GM12878 (cell line): ENCODE data around the gene CREB3L1. TPM values are rescaled to one million over a fixed set of nuclear protein-coding genes. Genes with fewer than 3 reads are reported as not detected.

ENCODE experiments used
- ATAC-seq: fragments of 200-7000 bp; cut with Tn5 transposase; 3 replicates; pipeline ENCODE4 v1.9.1; 2020; ENCODE audit warnings: mild to moderate bottlenecking, moderate library complexity
- BruUV-seq: library from RNA; stranded (reverse); fragments of 400-500 nt; replicated peaks from 2 replicates; lab custom pipeline; 2021; lab: Mats Ljungman, UMichigan
- CTCF ChIA-PET: fragments of 300-600 bp; sonication (Branson Sonifier 250); formaldehyde crosslinking; extraction: SDS; loops from one replicate; lab custom pipeline; 2021; ENCODE audit warnings: inconsistent platforms; lab: Yijun Ruan, JAX
- POLR2A ChIA-PET: fragments of 350-600 bp; formaldehyde crosslinking; extraction: SDS; loops from one replicate; lab custom pipeline; 2021; ENCODE audit warnings: inconsistent platforms; lab: Charles Lee
- RAD21 ChIA-PET: fragments of 300-600 bp; sonication (Branson Sonifier 250); formaldehyde crosslinking; loops from one replicate; lab custom pipeline; 2023; ENCODE audit warnings: antibody characterized with exemption; ENCODE audit not compliant: unreplicated experiment; lab: Charles Lee
- SMC1A ChIA-PET: fragments of 300-600 bp; sonication (Branson Sonifier 250); formaldehyde crosslinking; loops from one replicate; lab custom pipeline; 2023; ENCODE audit not compliant: unreplicated experiment, uncharacterized antibody; lab: Charles Lee
- DNase-seq: peaks from one replicate; pipeline ENCODE4 v3.0.0-alpha.2; 2011; ENCODE audit warnings: low read depth, low spot score
- FAIRE-seq: peaks from 3 replicates; lab custom pipeline; 2011; peaks lifted over from hg19 to GRCh38; lab: Jason Lieb, UNC
- H2AFZ ChIP-seq: 2 replicates; pipeline ENCODE4 v1.6.0; 2011; ENCODE audit warnings: low read depth, low read length, control low read depth; ENCODE audit not compliant: control insufficient read depth
- H3K27ac ChIP-seq: 2 replicates; pipeline ENCODE4 v1.5.1; 2011; ENCODE audit warnings: control low read depth; ENCODE audit not compliant: control insufficient read depth, insufficient read depth
- H3K27me3 ChIP-seq, 2 experiments: replicated peaks in 1 of 2; 2 replicates each; pipeline versions ENCODE4 v1.6.0 to v1.6.1; 2011; ENCODE audit warnings: low read length in 1 of 2; ENCODE audit not compliant: control insufficient read depth in 2 of 2, insufficient read depth in 2 of 2
- H3K36me3 ChIP-seq, 2 experiments: 2 replicates each; pipeline ENCODE4 v1.5.1; 2011; ENCODE audit warnings: low read length in 1 of 2; ENCODE audit not compliant: control insufficient read depth in 2 of 2, insufficient read depth in 2 of 2
- H3K4me1 ChIP-seq: 2 replicates; pipeline ENCODE4 v1.6.1; 2011; ENCODE audit warnings: mild to moderate bottlenecking, low read length, moderate library complexity, mixed read lengths; ENCODE audit not compliant: control insufficient read depth, insufficient read depth
- H3K4me2 ChIP-seq: 2 replicates; pipeline ENCODE4 v1.6.0; 2011; ENCODE audit warnings: control low read depth; ENCODE audit not compliant: control insufficient read depth, insufficient read depth
- H3K4me3 ChIP-seq: fragments of 200-600 bp; sonication (generic); 2 replicates; pipeline ENCODE4 v1.5.1; 2016
- H3K79me2 ChIP-seq: 2 replicates; pipeline ENCODE4 v1.6.0; 2011; ENCODE audit warnings: low read length; ENCODE audit not compliant: control insufficient read depth, insufficient read depth
- H3K9ac ChIP-seq: 2 replicates; pipeline ENCODE4 v1.8.0; 2011; ENCODE audit warnings: low read length, control low read depth, mixed read lengths; ENCODE audit not compliant: control insufficient read depth, insufficient read depth
- H3K9me3 ChIP-seq: replicated peaks from 3 replicates; pipeline ENCODE4 v1.5.1; 2011; ENCODE audit warnings: mild to moderate bottlenecking, low read length; ENCODE audit not compliant: control insufficient read depth, insufficient read depth
- H4K20me1 ChIP-seq: 2 replicates; pipeline ENCODE4 v1.6.0; 2011; ENCODE audit not compliant: control insufficient read depth, insufficient read depth
- CHD1 ChIP-seq: IDR thresholded peaks from 2 replicates; pipeline ENCODE4 v1.6.1; 2012; ENCODE audit warnings: low read depth, low read length, improper control_type of control experiment
- DPF2 ChIP-seq: fragments of 450-650 bp; IDR thresholded peaks from 2 replicates; pipeline ENCODE4 v1.6.1; 2017; ENCODE audit warnings: mild to moderate bottlenecking
- IKZF1 ChIP-seq: fragments of 450-650 bp; conservative IDR thresholded peaks from 2 replicates; pipeline ENCODE4 v1.6.1; 2017; ENCODE audit warnings: antibody characterized with exemption, mild to moderate bottlenecking
- ZNF217 ChIP-seq: fragments of 450-650 bp; IDR thresholded peaks from 2 replicates; pipeline ENCODE4 v1.6.1; 2017; ENCODE audit warnings: antibody characterized with exemption, mild to moderate bottlenecking
- WGBS: methylation state at CpG from one replicate; pipeline ENCODE4 v1.1.6; 2016; ENCODE audit warnings: low lambda C conversion rate; ENCODE audit not compliant: insufficient replicate concordance, insufficient coverage; ENCODE audit errors: missing lambda C conversion rate; 5-methylcytosine and 5-hydroxymethylcytosine counted together
- in situ Hi-C: fragments of 300-500 bp; cut with MboI; formaldehyde crosslinking; loops from 9 replicates; pipeline ENCODE4 v1.14.3; 2018; ENCODE audit warnings: mixed read lengths
- intact Hi-C: fragments of 100-400 bp; cut with micrococcal nuclease; formaldehyde crosslinking; loops from one replicate; pipeline ENCODE4 v1.14.2; 2022; ENCODE audit not compliant: unreplicated experiment
- polyA plus RNA-seq, 11 experiments: library from polyadenylated mRNA; depleted of rRNA in 4 of 11; unstranded in 6 of 11; stranded (reverse) in 5 of 11; fragments of >200 nt; fragmentation: Nextera tagmentation in 4 of 11; fragmentation: Illumina TruSeq in 1 of 11; extraction: Ambion mirVana in 4 of 11; extraction: Trizol in 1 of 11; gene quantifications; 1 replicate in 1 of 11; 2 replicates in 10 of 11; pipeline versions ENCODE4 v1.2.1 to v1.2.3, GENCODE V29; 2011 to 2016; ENCODE audit warnings: inconsistent platforms in 2 of 11, missing spikeins in 2 of 11, low read depth in 1 of 11
- total RNA-seq, 4 experiments: library from RNA; depleted of rRNA in 3 of 4; stranded (reverse); fragments of >200 nt in 3 of 4; fragmentation: Illumina TruSeq in 1 of 4; extraction: Trizol in 1 of 4; gene quantifications; 2 replicates each; pipeline versions ENCODE4 v1.2.1 to v1.2.3, GENCODE V29; 2013 to 2021

CREB3L1 gene
- total and polyA plus RNA-seq, 10 of the 15 experiments (the other 5 are each of a cell fraction or from before 2014, with no cell fraction given): 0.03 to 1.4 (median 0.22) TPM

GRCh38 chr11:46347637-46348311 lies 70.3 kb downstream of the CREB3L1 start:
- Histone ChIP-seq H3K4me1 (peaks cover 39% of the 10 kb centered on the region), H3K27me3 (no peaks in the 10 kb centered on the region), H3K4me2 (peak overlapping the region; percentile 98), H3K9me3 (no peaks in the 10 kb centered on the region), H2AFZ (peak overlapping the region; percentile 17; the same call in 1 of the 2 replicates), H3K9ac (peak overlapping the region; percentile 83), H4K20me1 (no peaks in the 10 kb centered on the region), H3K36me3 (peaks cover 0 to 3% of the 10 kb centered on the region in 2 experiments; a peak in 3 of 4 replicates), H3K79me2 (peaks cover 46% of the 10 kb centered on the region), H3K4me3 (peak overlapping the region; percentile 88), H3K27ac (peak overlapping the region; percentile 71)
- ChIA-PET SMC1A (interaction anchor here (1.7 to 5.3 kb wide), 5 partner anchors 13 to 135 kb away, joined by 6 to 70 read pairs (median 7); no protein-coding TSS in a partner anchor), RAD21 (interaction anchor here (1.0 to 3.4 kb wide), 7 partner anchors 10 to 108 kb away, joined by 3 to 38 read pairs (median 5); no protein-coding TSS in a partner anchor), POLR2A (interaction anchor here (1.2 to 3.0 kb wide), 5 partner anchors 10 to 130 kb away, joined by 3 to 32 read pairs (median 4); no protein-coding TSS in a partner anchor), CTCF (interaction anchor here (1.0 to 19.9 kb wide), 14 partner anchors 9 to 190 kb away, joined by 3 to 423 read pairs (median 6); no protein-coding TSS in a partner anchor)
- in situ Hi-C loops (no loop called here), intact Hi-C loops (loop anchor here (1.0 to 10.0 kb wide), 2 partner anchors 20 to 223 kb away; partner anchors contain the start of gene PHF21A)
- FAIRE-seq: no peak
- no TSS peak for BruUV-seq
- ATAC-seq: peak; percentile 4; the same call in 2 of the 3 replicates
- TF ChIP-seq DPF2 (0 out of 2 replicates have a peak, but pooled peaks have one; percentile 51), CHD1 (no peak), ZNF217 (0 out of 2 replicates have a peak, but pooled peaks have one; percentile 5), IKZF1 (peak; percentile 56)
- no peak for DNase-seq
- WGBS: 11% methylated on average over 59 of the region's 63 CpGs
